MM.1S (cell line): ENCODE measurements around the gene TSPAN33.

Experiments
- DNase-seq: peaks from one replicate; pipeline ENCODE4 v3.0.0-alpha.2; 2015
- H2AFZ ChIP-seq: fragments of 300-600 bp; sonication (generic); 2 replicates; pipeline ENCODE4 v1.6.0; 2016; ENCODE audit warnings: antibody characterized with exemption, low read length
- H3F3A ChIP-seq: fragments of 300-600 bp; sonication (generic); 2 replicates; pipeline ENCODE4 v1.6.1; 2016; ENCODE audit warnings: mild to moderate bottlenecking, antibody characterized with exemption, low read length, moderate library complexity, mixed read lengths; ENCODE audit not compliant: insufficient read depth
- H3K27ac ChIP-seq: fragments of 300-600 bp; sonication (generic); 2 replicates; pipeline ENCODE4 v1.5.1; 2016; ENCODE audit warnings: mild to moderate bottlenecking, low read length
- H3K27me3 ChIP-seq: fragments of 300-600 bp; sonication (generic); replicated peaks from 2 replicates; pipeline ENCODE4 v1.6.0; 2016; ENCODE audit warnings: low read length; ENCODE audit not compliant: insufficient read depth
- H3K36me3 ChIP-seq: fragments of 300-600 bp; sonication (generic); replicated peaks from 2 replicates; pipeline ENCODE4 v1.6.1; 2016; ENCODE audit warnings: mild to moderate bottlenecking, low read length, mixed read lengths; ENCODE audit not compliant: insufficient read depth
- H3K4me1 ChIP-seq: fragments of 300-600 bp; sonication (generic); 2 replicates; pipeline ENCODE4 v1.6.1; 2016; ENCODE audit warnings: low read length, mixed read lengths
- H3K4me2 ChIP-seq: fragments of 300-600 bp; sonication (generic); 2 replicates; pipeline ENCODE4 v1.6.0; 2016; ENCODE audit warnings: low read depth, low read length
- H3K4me3 ChIP-seq: fragments of 300-600 bp; sonication (generic); 2 replicates; pipeline ENCODE4 v1.5.1; 2016; ENCODE audit warnings: low read length, mixed read lengths
- H3K79me2 ChIP-seq: fragments of 300-600 bp; sonication (generic); 2 replicates; pipeline ENCODE4 v1.6.1; 2016; ENCODE audit warnings: mixed run types, low read length, mixed read lengths
- H3K9ac ChIP-seq: fragments of 300-600 bp; sonication (generic); 2 replicates; pipeline ENCODE4 v1.6.1; 2016; ENCODE audit warnings: low read length, mixed read lengths
- H3K9me2 ChIP-seq: fragments of 300-600 bp; sonication (generic); replicated peaks from 2 replicates; pipeline ENCODE4 v1.6.1; 2016; ENCODE audit warnings: mild to moderate bottlenecking, low read length, mixed read lengths; ENCODE audit not compliant: insufficient read depth
- H3K9me3 ChIP-seq: fragments of 300-600 bp; sonication (generic); replicated peaks from 2 replicates; pipeline ENCODE4 v1.6.1; 2016; ENCODE audit warnings: mild to moderate bottlenecking, low read length, mixed read lengths; ENCODE audit not compliant: insufficient read depth
- H4K20me1 ChIP-seq: fragments of 300-600 bp; sonication (generic); 2 replicates; pipeline ENCODE4 v1.6.1; 2016; ENCODE audit warnings: mild to moderate bottlenecking, low read length, moderate library complexity, mixed read lengths; ENCODE audit not compliant: insufficient read depth
- CTCF ChIP-seq: fragments of 300-600 bp; sonication (generic); IDR thresholded peaks from 2 replicates; pipeline ENCODE4 v1.5.1; 2016; ENCODE audit warnings: antibody characterized with exemption, low read length, mixed read lengths
- EZH2 ChIP-seq: fragments of 300-600 bp; sonication (generic); optimal IDR thresholded peaks from 2 replicates; pipeline ENCODE3; 2017; ENCODE audit warnings: low read depth, mild to moderate bottlenecking, antibody characterized with exemption, low read length, mixed read lengths
- EZH2phosphoT487 ChIP-seq: fragments of 300-600 bp; sonication (generic); IDR thresholded peaks from 2 replicates; pipeline ENCODE4 v1.6.1; 2018; ENCODE audit warnings: antibody characterized with exemption, low read length

TSPAN33 gene

GRCh38 chr7:129149511-129149910 is 5.0 kb downstream of the TSPAN33 start:
- H3F3A ChIP-seq: no peaks in the 10 kb centered on the region
- H2AFZ ChIP-seq: no peak overlapping the region
- 0 out of 2 replicates have a peak, but pooled peaks cover 3% of the 10 kb centered on the region for H3K4me1 ChIP-seq
- no peaks in the 10 kb centered on the region for H3K9me3 ChIP-seq
- peaks cover 33% of the 10 kb centered on the region for H3K79me2 ChIP-seq
- no peak overlapping the region for H3K4me3 ChIP-seq
- H3K4me2 ChIP-seq: no peak overlapping the region
- no peaks in the 10 kb centered on the region for H3K9me2 ChIP-seq
- DNase-seq: no peak
- TF ChIP-seq CTCF: no peak
- TF ChIP-seq EZH2: no peak
- TF ChIP-seq EZH2phosphoT487: no peak
- H3K27ac ChIP-seq: no peak overlapping the region
- no peaks in the 10 kb centered on the region for H3K27me3 ChIP-seq
- no peaks in the 10 kb centered on the region for H3K36me3 ChIP-seq
- no peaks in the 10 kb centered on the region for H4K20me1 ChIP-seq
- no peak overlapping the region for H3K9ac ChIP-seq

- Histone ChIP-seq H3K9ac (no peak overlapping the region), H3K79me2 (peaks cover 28% of the 10 kb centered on the region), H2AFZ (no peak overlapping the region), H3K9me2 (no peaks in the 10 kb centered on the region), H3F3A (no peaks in the 10 kb centered on the region), H3K27ac (no peak overlapping the region), H3K9me3 (no peaks in the 10 kb centered on the region), H4K20me1 (no peaks in the 10 kb centered on the region), H3K4me2 (no peak overlapping the region), H3K27me3 (no peaks in the 10 kb centered on the region), H3K4me1 (0 out of 2 replicates have a peak, but pooled peaks cover 3% of the 10 kb centered on the region), H3K4me3 (no peak overlapping the region), H3K36me3 (no peaks in the 10 kb centered on the region)
- TF ChIP-seq CTCF (no peak), EZH2phosphoT487 (no peak), EZH2 (no peak)
- no peak for DNase-seq
Observed at GRCh38 chr7:129150199-129150996, 5.9 kb downstream of the TSPAN33 start.

- no peak for DNase-seq
- H3K4me1 ChIP-seq: 0 out of 2 replicates have a peak, but pooled peaks cover 3% of the 10 kb centered on the region
- TF ChIP-seq EZH2phosphoT487 (no peak), EZH2 (no peak), CTCF (no peak)
Observed at GRCh38 chr7:129157651-129158050, 13.1 kb downstream of the TSPAN33 start.

More at GRCh38 chr7:129157651-129158050, 13.1 kb downstream of the TSPAN33 start:
- Histone ChIP-seq H3K36me3 (no peaks in the 10 kb centered on the region), H3F3A (no peaks in the 10 kb centered on the region), H3K9me3 (no peaks in the 10 kb centered on the region), H3K27ac (no peak overlapping the region), H3K9ac (no peak overlapping the region), H2AFZ (no peak overlapping the region), H4K20me1 (no peaks in the 10 kb centered on the region), H3K9me2 (no peaks in the 10 kb centered on the region), H3K79me2 (peaks cover 6% of the 10 kb centered on the region; the same call in 1 of the 2 replicates), H3K4me2 (no peak overlapping the region), H3K27me3 (no peaks in the 10 kb centered on the region), H3K4me3 (no peak overlapping the region)
